Osteocyte (in vitro differentiated cells): ENCODE results near the gene C2CD4A. TPM values are rescaled to one million over a fixed set of nuclear protein-coding genes. Genes with fewer than 3 reads are reported as not detected.

Experiments used
- DNase-seq: peaks from one replicate; pipeline ENCODE4 v3.0.0; 2021; ENCODE audit warnings: mixed read lengths; ENCODE audit not compliant: unreplicated experiment; ENCODE audit errors: extremely low spot score
- H3K27ac Mint-ChIP-seq: one replicate; pipeline ENCODE4 v1.8.0; 2021; ENCODE audit warnings: mild to moderate bottlenecking, mixed read lengths; ENCODE audit not compliant: unreplicated experiment
- H3K27me3 Mint-ChIP-seq: one replicate; pipeline ENCODE4 v1.8.0; 2021; ENCODE audit warnings: mixed read lengths; ENCODE audit not compliant: unreplicated experiment
- H3K36me3 Mint-ChIP-seq: one replicate; pipeline ENCODE4 v1.8.0; 2021; ENCODE audit warnings: mixed read lengths; ENCODE audit not compliant: unreplicated experiment
- H3K4me1 Mint-ChIP-seq: one replicate; pipeline ENCODE4 v1.8.0; 2021; ENCODE audit warnings: mixed read lengths; ENCODE audit not compliant: unreplicated experiment
- H3K4me3 Mint-ChIP-seq: one replicate; pipeline ENCODE4 v1.8.0; 2021; ENCODE audit warnings: mild to moderate bottlenecking, moderate library complexity, mixed read lengths; ENCODE audit not compliant: unreplicated experiment
- H3K9me3 Mint-ChIP-seq: one replicate; pipeline ENCODE4 v1.8.0; 2021; ENCODE audit warnings: mixed read lengths; ENCODE audit not compliant: unreplicated experiment
- CTCF ChIP-seq: fragments of 200-600 bp; sonication (generic); IDR thresholded peaks from 2 replicates; pipeline ENCODE4 v1.5.0; 2021; ENCODE audit warnings: antibody characterized with exemption, mild to moderate bottlenecking, moderate library complexity
- total RNA-seq: library from RNA; stranded (reverse); gene quantifications from 2 replicates; pipeline ENCODE4 v1.2.1, GENCODE V29; 2021

C2CD4A gene
- total RNA-seq, 1 donor from 2014 or later: not detected

DNA sequence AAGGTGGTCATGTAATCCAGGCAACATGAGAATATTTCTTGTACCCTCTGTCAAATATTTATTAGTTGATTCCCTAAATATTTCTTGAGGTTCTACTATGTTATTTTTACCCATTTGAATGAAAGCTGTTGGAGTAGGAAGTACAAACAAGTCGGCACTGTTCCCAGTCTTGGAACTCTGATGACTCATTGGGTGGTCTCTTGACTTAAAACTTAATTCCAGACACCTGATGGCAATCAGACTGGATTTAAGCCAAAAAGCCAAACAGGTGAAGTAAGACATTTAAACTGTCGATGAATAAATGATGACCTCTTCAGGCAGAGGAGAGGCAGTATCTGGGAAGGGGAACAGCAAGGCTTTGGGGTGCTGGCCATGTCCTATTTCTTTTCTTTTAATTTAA, 22.8 kb downstream of the C2CD4A start:
- no peak overlapping the region for H3K27ac Mint-ChIP-seq
- no peak for DNase-seq
- no peaks in the 10 kb centered on the region for H3K9me3 Mint-ChIP-seq
- H3K27me3 Mint-ChIP-seq: peaks cover 6% of the 10 kb centered on the region
- peaks cover 19% of the 10 kb centered on the region for H3K4me1 Mint-ChIP-seq
- H3K36me3 Mint-ChIP-seq: no peaks in the 10 kb centered on the region
- no peak for TF ChIP-seq CTCF
- no peak overlapping the region for H3K4me3 Mint-ChIP-seq

DNA sequence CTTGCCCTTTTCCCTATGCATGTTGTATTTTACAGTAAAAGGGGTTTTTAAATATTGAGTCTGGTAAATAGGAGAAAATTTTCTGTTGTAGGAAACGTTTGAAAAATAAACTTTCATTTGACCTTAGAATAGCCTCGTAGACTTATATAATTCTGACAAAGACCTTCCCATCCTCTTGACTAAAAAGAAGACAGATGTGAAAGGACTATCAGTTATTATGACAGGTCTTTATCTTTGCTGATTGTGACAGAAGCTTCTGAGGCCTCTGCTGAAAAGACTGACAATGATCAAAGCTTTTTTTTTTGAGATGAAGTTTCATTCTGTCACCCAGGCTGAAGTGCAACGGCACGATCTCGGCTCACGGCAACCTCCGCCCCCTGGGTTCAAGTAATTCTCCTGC, 24.2 kb downstream of the C2CD4A start:
- Mint-ChIP-seq H3K4me1 (peaks cover 18% of the 10 kb centered on the region), H3K27ac (no peak overlapping the region), H3K36me3 (no peaks in the 10 kb centered on the region), H3K9me3 (no peaks in the 10 kb centered on the region), H3K4me3 (no peak overlapping the region), H3K27me3 (peaks cover 6% of the 10 kb centered on the region)
- no peak for TF ChIP-seq CTCF
- DNase-seq: no peak

- Mint-ChIP-seq H3K4me3 (no peak overlapping the region), H3K27ac (no peak overlapping the region), H3K4me1 (peaks cover 2% of the 10 kb centered on the region), H3K9me3 (no peaks in the 10 kb centered on the region), H3K27me3 (peaks cover 17% of the 10 kb centered on the region), H3K36me3 (no peaks in the 10 kb centered on the region)
- no peak for DNase-seq
- TF ChIP-seq CTCF: no peak
These were observed 27.0 kb downstream of the C2CD4A start for GRCh38 chr15:62093809-62094208.

GRCh38 chr15:62094388-62094787, 27.6 kb downstream of the C2CD4A start:
- H3K9me3 Mint-ChIP-seq: no peaks in the 10 kb centered on the region
- peaks cover 19% of the 10 kb centered on the region for H3K27me3 Mint-ChIP-seq
- H3K27ac Mint-ChIP-seq: no peak overlapping the region
- DNase-seq: no peak
- H3K4me3 Mint-ChIP-seq: no peak overlapping the region
- TF ChIP-seq CTCF: no peak
- no peaks in the 10 kb centered on the region for H3K36me3 Mint-ChIP-seq
- no peaks in the 10 kb centered on the region for H3K4me1 Mint-ChIP-seq

DNA sequence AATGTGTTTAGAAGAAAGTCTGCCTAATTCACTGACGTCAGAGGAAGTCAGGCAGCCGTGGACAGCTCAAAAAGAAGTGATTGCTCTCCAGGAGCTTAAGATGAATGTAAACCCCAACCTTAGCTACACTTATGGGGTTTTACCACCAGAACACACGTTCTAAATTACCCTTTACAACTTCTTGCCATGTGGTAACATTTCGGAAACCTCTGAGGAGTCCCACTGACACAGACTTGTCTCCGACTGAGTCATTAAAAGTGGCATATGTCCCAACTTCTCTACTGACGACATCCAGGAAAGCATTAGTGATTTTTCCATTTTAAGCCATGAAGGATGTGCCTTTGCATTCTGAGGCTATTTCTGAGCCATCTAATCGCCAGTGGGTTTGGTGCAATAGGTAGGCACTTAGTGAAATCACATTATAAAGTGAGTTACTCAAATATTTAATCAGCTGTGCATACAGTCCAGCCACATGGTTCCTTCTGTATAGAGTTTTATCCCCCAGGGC, 32.4 kb downstream of the C2CD4A start:
- Mint-ChIP-seq H3K9me3 (no peaks in the 10 kb centered on the region), H3K4me3 (no peak overlapping the region), H3K4me1 (no peaks in the 10 kb centered on the region), H3K36me3 (no peaks in the 10 kb centered on the region), H3K27ac (no peak overlapping the region), H3K27me3 (peaks cover 24% of the 10 kb centered on the region)
- DNase-seq: no peak
- no peak for TF ChIP-seq CTCF
